Islet of Langerhans (tissue), 1 donor: ENCODE measurements around the gene WFIKKN1.

Experiments
- FAIRE-seq: peaks from one replicate; lab custom pipeline; 2011; peaks lifted over from hg19 to GRCh38; lab: Jason Lieb, UNC

Gene WFIKKN1

DNA sequence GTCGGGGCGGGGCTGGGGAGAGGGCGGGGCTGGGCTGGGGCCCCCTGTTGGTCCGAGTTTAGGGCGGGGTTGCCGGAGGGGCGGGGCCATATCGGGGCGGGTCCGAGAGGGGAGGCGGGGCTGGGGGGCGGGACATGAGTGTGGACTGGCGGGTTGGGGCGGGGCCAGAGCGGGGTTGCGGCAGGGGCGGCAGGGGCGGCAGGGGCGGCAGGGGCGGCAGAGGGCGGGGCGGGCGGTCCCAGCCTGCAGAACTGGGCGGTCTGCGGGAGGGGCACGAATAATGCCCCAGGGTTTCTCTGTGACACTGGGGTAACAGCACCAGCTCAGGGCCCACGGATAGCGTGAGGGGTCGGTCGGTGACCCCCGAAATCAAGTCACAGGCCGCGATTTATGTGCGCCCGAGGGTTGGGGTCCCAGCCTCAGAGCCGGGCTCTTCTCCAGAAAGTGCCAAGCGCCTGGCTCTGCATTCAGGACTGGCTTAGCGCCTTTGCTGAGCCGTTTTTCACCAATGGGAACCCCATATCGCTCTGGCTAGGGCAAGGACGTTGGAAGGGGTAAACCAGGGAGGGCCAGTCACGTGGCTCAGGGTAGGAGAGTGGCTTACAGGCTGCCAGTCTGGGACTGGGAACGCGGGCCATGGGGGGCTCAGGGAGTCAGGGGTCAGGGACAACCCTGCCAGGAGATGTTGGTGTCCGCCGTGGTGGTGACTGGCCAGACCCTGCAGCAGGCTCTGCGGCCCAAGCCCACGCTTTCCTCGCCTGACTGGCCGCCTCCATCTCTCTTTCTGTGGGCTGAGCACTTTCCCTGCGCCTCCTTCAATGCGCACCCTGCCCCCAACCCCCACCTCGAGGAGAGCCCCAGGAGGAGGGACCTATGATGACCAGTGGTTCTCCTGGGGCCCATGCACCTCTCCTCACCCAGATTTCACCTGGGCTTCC, 6.6 kb downstream of the WFIKKN1 start:
- no peak for FAIRE-seq

GRCh38 chr16:638034-638543, 7.3 kb downstream of the WFIKKN1 start:
- no peak for FAIRE-seq

GRCh38 chr16:638836-639235, 8.1 kb downstream of the WFIKKN1 start:
- FAIRE-seq: no peak

- no peak for FAIRE-seq
Measured at GRCh38 chr16:640614-641013, 9.8 kb downstream of the WFIKKN1 start.

DNA sequence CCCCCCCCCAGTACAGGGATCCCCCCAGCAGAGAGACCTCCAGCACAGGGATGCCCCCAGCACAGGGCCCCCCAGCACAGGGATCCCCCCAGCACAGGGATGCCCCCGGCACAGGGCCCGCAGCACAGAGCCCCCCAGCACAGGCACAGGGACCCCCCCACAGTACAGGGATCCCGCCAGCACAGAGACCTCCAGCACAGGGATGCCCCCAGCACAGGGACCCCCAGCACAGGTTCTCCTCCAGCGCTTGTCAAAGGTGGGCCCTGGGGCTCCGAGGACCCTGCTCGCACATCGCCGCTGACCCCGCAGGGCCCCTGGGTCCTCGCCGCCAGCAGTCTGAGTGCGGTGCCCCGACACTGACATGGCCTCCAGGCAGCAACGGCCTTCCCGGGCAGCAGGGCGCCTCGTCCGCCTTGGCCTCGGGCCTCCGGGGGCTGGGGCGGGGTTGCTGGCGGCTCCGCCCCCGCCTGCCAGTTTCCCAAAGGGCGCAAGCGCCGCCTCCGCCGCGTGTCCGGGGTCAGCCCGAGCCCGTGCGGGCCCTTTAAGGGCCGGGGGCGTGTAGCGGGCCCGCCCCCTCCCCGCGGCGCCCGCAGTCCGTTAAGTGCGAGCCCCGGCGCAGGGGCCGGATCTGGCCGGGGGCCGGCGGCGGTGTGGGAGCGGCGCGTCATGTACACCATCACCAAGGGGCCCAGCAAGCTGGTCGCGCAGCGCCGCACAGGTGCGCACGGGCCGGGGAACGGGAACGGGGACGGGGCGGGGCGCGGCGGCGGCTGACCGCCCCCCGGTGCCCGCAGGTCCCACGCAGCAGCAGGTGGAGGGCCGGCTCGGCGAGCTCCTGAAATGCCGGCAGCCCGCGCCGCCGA, 10.8 kb downstream of the WFIKKN1 start, which contains the start of gene MCRIP2:
TSS of gene MCRIP2 (plus strand) at position 503 of the 863 bp plus-strand sequence. CDS start at position 667, 164 bp downstream.
- FAIRE-seq: no peak

DNA sequence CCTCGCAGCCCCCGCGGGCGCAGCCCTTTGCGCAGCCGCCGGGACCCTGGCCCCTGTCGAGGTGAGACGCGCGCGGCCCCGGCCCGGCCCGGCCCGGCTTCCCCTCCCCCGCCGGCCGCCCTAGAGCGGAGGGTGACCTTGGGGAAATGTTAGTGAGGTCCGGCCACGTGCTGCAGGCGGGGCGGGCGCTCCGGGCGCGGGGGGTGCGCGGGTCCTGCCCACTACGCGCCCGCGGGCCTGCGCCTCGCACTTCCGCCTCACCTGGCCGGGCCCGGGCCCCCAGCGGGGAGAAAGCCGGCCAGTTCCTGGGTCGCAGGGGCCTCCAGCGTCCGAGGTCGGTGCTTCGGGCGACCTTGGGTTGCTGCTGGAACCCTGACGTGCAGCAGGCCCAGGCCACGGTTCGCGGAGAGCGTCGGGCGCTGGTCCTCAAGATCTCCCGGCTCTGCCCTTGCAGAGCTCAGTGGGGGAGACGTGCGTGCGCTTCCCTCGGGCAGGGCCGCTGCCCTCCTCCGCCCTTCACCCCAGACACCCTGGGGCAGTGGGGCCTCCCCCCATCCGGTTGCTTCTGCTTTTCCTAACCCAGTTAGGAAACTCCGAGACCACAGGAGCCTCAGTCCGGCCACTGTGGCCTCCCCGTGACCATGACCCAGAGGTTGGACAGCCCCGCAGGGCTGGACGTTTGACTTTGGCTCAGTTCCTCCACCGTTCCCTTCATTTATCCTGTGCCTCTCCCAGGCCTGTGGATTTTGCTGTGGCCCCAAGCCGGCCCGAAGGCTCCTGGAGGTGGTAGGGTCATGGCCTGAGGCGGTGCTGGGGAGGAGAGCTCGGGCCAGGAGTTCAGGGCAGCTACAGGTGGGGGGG, 11.6 kb downstream of the WFIKKN1 start:
- no peak for FAIRE-seq

DNA sequence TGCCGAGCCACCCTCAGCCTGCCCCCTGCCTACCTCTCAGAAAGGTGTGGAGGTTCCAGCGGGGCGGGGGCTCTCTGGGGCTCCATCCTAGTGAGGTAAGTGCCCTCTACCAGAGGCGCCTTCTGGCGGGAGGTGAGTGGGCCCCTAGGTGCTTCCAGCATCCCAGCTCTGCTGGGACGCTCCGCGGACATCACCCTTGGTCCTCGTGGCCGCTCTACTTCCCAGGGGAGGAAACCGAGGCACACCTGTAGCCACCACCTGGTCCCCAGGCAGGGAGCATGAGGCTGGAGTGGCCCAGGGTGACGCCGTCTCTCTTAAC, 12.2 kb downstream of the WFIKKN1 start:
- no peak for FAIRE-seq

DNA sequence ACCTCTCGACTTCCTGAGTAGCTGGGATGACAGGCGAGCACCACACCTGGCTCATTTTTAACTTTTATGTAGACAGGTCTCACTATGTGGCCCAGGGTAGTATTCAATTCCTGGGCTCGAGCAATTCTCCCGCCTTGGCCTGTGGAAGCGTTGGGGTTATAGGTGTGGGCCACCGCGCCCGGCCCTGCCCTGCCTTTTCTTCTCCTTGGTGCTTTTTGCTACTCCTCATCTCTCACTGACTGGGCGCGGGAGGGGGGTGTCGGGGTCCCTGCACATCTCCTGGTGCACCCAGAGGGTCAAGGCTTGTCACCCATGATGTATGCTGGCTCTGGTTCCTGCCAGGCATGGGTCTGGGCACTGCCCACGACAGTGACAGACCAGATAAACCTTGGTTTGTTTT, 13.8 kb downstream of the WFIKKN1 start:
- no peak for FAIRE-seq

- no peak for FAIRE-seq
Measured at GRCh38 chr16:645852-646678, 15.3 kb downstream of the WFIKKN1 start.

DNA sequence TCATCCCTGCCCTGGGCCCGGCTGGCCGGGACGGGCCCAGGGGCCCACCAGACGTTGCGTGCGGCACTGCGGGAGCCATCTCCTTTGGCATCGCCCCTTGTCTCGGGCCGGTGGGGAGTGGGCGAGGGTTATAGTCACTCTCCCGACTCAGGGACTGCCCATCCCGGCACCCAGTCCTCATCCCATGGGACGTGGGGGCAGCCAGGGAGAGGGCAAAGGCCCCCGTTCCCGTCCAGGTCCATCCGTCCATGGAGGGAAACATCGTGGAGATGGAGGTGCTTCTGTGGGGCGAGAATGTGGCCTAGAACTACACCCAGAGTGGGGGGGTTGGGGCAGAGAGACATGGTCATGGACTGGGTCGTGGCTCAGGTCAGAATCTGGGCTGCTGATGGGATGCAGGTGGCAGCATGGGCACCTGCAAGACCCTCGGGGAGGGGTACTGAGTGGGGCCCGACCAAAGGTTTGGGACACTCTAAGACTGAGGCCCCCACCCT, 15.9 kb downstream of the WFIKKN1 start:
- no peak for FAIRE-seq

GRCh38 chr16:647173-647902, 16.6 kb downstream of the WFIKKN1 start:
- FAIRE-seq: no peak

DNA sequence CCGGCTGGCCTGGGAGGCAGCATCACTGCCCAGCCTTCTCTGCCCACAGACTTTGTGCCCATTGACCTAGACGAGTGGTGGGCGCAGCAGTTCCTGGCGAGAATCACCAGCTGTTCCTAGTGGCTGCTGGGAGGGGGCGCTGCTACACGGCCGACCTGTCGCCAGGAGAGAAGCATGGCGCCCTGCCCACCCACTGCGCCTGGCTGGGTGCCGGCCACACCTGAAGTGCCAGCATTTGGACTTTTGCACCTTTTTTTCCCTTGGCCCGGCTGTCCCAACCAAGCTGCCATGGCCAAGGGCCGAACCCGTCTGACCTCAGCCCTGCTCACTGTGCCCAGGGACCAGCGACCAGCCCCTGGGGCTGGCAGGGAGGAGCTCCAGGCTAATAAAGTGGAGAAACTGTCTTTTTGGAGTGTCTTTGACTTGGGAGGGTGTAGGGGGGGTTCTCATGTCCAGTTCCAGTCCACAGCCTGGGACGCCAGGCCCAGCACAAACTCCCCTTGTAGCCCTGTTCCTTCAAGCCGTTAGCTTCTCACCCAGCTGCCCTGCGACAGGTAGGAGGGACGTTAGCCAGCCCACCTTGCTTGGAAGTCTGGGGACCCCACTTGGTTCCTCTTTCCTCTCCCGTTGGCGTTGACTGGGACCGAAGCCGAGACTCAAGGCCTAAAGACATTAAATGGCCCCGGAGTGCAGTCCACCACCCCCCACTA, 17.4 kb downstream of the WFIKKN1 start:
- FAIRE-seq: no peak

DNA sequence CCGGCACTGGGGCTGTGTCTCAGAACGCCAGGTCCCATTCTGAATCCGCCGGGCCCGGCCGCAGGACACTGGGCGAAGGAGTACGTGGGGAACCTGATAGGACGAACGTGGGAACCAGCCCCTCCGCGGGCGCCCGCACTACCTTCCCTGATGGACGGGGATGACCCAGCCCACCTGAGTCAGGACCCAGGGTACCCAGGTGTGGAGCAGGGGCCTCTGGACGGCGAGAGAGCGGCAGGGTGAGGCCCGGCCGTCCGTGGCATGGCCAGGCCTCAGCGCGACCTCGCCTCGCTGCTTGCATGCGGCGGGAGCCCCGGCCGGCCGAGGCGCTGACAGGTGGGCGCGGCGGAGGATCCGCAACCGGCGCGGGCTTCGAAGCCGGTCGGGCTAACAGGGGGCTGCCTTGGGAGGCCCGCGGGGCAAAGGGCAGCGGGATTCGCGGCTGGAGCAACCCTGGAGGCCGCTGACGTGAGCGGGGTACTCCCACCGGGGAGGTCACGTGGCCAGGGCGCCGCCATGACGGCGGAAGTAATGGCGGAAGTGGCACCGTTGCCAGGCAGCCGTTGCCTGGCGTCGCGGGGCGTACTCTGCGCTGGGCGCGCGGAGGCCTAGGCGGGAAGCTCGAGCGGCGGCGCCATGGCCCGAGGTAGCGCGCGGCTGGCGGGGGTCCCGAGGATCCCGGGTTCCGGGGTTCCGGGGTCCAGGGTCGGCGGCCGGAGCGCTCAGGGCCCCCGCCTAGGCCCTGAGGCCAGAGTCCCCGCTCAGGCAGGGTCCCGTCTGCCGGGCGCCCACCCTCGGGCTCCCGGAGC, 18.2 kb downstream of the WFIKKN1 start, which contains the start of gene WDR90:
TSS of gene WDR90 (plus strand) at position 585 of the 809 bp plus-strand sequence. CDS start at position 637, 52 bp downstream.
- FAIRE-seq: peak; percentile 66

- no peak for FAIRE-seq
Measured at GRCh38 chr16:649631-650030, 18.8 kb downstream of the WFIKKN1 start.

- FAIRE-seq: no peak
Measured at GRCh38 chr16:651844-652243, 21.1 kb downstream of the WFIKKN1 start.

GRCh38 chr16:652454-653305, 21.9 kb downstream of the WFIKKN1 start:
- no peak for FAIRE-seq

- FAIRE-seq: no peak
Measured at GRCh38 chr16:654034-654433, 23.2 kb downstream of the WFIKKN1 start.

- FAIRE-seq: no peak
Measured at GRCh38 chr16:657487-657886, 26.7 kb downstream of the WFIKKN1 start.
